Kidney (tissue), 14 donors: ENCODE results near the gene XRCC3. TPM values are rescaled to one million over a fixed set of nuclear protein-coding genes. Genes with fewer than 3 reads are reported as not detected.

Experiments
- DNase-seq, 5 donors: peaks; one replicate each; pipeline ENCODE4 v3.0.0-alpha.2; 2013 to 2020
- FAIRE-seq: peaks from 2 replicates; lab custom pipeline; 2012; peaks lifted over from hg19 to GRCh38; lab: Jason Lieb, UNC
- H3K27ac ChIP-seq, 2 donors: one replicate each; pipeline ENCODE4 v1.7.0; 2013; ENCODE audit warnings: low read depth in 2 of 2, low read length in 2 of 2, inconsistent platforms in 1 of 2
- H3K27me3 ChIP-seq: one replicate; pipeline ENCODE4 v1.7.1; 2013; ENCODE audit warnings: low read length, inconsistent platforms; ENCODE audit not compliant: control insufficient read depth, insufficient read depth
- H3K36me3 ChIP-seq, 3 donors: one replicate each; pipeline versions ENCODE4 v1.7.0 to v1.7.1; 2013; ENCODE audit warnings: low read length in 3 of 3, control low read depth in 1 of 3, inconsistent platforms in 1 of 3; ENCODE audit not compliant: insufficient read depth in 3 of 3, control insufficient read depth in 2 of 3
- H3K4me1 ChIP-seq, 3 donors: one replicate each; pipeline versions ENCODE4 v1.7.0 to v1.7.1; 2013; ENCODE audit warnings: low read length in 3 of 3, inconsistent platforms in 1 of 3, low read depth in 1 of 3; ENCODE audit not compliant: control insufficient read depth in 2 of 3, insufficient read depth in 2 of 3
- H3K4me3 ChIP-seq, 3 donors: one replicate each; pipeline versions ENCODE4 v1.7.0 to v1.8.1; 2013; ENCODE audit warnings: low read length in 3 of 3, control low read depth in 1 of 3, inconsistent platforms in 1 of 3
- H3K9ac ChIP-seq, 3 donors: one replicate each; pipeline versions ENCODE4 v1.7.0 to v1.7.1; 2013; ENCODE audit warnings: low read length in 3 of 3, control low read depth in 1 of 3, inconsistent platforms in 1 of 3
- H3K9me3 ChIP-seq, 3 donors: one replicate each; pipeline versions ENCODE4 v1.7.0 to v1.7.1; 2013; ENCODE audit warnings: low read length in 3 of 3, control low read depth in 1 of 3, inconsistent platforms in 1 of 3; ENCODE audit not compliant: control insufficient read depth in 2 of 3, insufficient read depth in 1 of 3
- CTCF ChIP-seq: IDR thresholded peaks from 3 replicates; pipeline ENCODE4 v1.5.1; 2012; ENCODE audit warnings: mild to moderate bottlenecking, moderate library complexity, borderline replicate concordance; ENCODE audit not compliant: insufficient read depth; ENCODE audit errors: extremely low read depth
- intact Hi-C: fragments of 100-400 bp; cut with DNase I; formaldehyde crosslinking; loops from one replicate; pipeline ENCODE4 v1.11.1; 2022
- polyA plus RNA-seq: library from polyadenylated mRNA; stranded (reverse); fragments of 350-450 nt; fragmentation: Illumina TruSeq; extraction: RNeasy Lipid Tissue Mini Kit (QIAGEN cat#74804); gene quantifications from one replicate; pipeline ENCODE4 v1.2.3, GENCODE V29; 2014; ENCODE audit warnings: low read depth, low replicate concordance; ENCODE audit not compliant: insufficient read depth
- total RNA-seq: library from RNA; stranded (reverse); fragmentation: NEBNext Ultra II Directional; extraction: Animal tissue kit (Norgen Biotek cat#: 25700); gene quantifications from one replicate; pipeline ENCODE4 v1.2.1, GENCODE V29; 2021
- donor health status: control.
- donor health status: control.
- donor health status: control.
- donor health status: control.
- donor health status: control.
- donor health status: DM: yes; HTN: yes; CAD: no.
- donor health status: Normal renal cell carcinoma (clear cell type).

Gene XRCC3
- total and polyA plus RNA-seq, 2 donors from 2014 or later, result 2.8 to 6.3 TPM

- Histone ChIP-seq H3K27me3 (no peaks in the 10 kb centered on the region), H3K9ac (no peak overlapping the region), H3K4me3 (no peak overlapping the region), H3K9me3 (no peaks in the 10 kb centered on the region), H3K27ac (no peak overlapping the region), H3K4me1 (peaks cover 0 to 7% (median 0%) of the 10 kb centered on the region in 3 donors), H3K36me3 (peaks cover 2 to 22% (median 4%) of the 10 kb centered on the region in 3 donors)
- intact Hi-C loops, result no loop called here
- FAIRE-seq, result no peak
- no peak for TF ChIP-seq CTCF
- no peak for DNase-seq
Observed at GRCh38 chr14:103725739-103726395, 10.6 kb upstream of the XRCC3 start.

GRCh38 chr14:103725001-103725682 is 9.9 kb upstream of the XRCC3 start:
- FAIRE-seq (no peak), DNase-seq (no peak)
- peaks cover 0 to 7% (median under 1%) of the 10 kb centered on the region in 3 donors for H3K4me1 ChIP-seq
- no peak overlapping the region for H3K9ac ChIP-seq
- H3K9me3 ChIP-seq, result no peaks in the 10 kb centered on the region
- no peak overlapping the region for H3K4me3 ChIP-seq
- no peaks in the 10 kb centered on the region for H3K27me3 ChIP-seq
- no peak overlapping the region for H3K27ac ChIP-seq
- TF ChIP-seq CTCF, result no peak
- intact Hi-C loops, result no loop called here
- peaks cover 2 to 22% (median 4%) of the 10 kb centered on the region in 3 donors for H3K36me3 ChIP-seq

- no peak overlapping the region for H3K27ac ChIP-seq
- FAIRE-seq, result no peak
- H3K9ac ChIP-seq, result no peak overlapping the region
- no peak for TF ChIP-seq CTCF
- H3K9me3 ChIP-seq, result no peaks in the 10 kb centered on the region
- H3K27me3 ChIP-seq, result no peaks in the 10 kb centered on the region
- DNase-seq, result peak in 2 of 5 donors; percentile 49 to 81
- no peak overlapping the region for H3K4me3 ChIP-seq
- peaks cover 0 to 12% (median 1%) of the 10 kb centered on the region in 3 donors for H3K36me3 ChIP-seq
- intact Hi-C loops, result no loop called here
- H3K4me1 ChIP-seq, result peaks cover 0 to 7% (median 6%) of the 10 kb centered on the region in 3 donors
Observed at GRCh38 chr14:103724116-103724515, 8.9 kb upstream of the XRCC3 start.
